ENCODE measurements around the gene SLC9A3. TPM values are rescaled to one million over a fixed set of nuclear protein-coding genes. Genes with fewer than 3 reads are reported as not detected.

The SLC9A3 gene
- total RNA-seq, 1 experiment from 2014 or later: 0.85 TPM

GRCh38 chr5:427415-428087 lies 96.7 kb downstream of the SLC9A3 start:
- Histone ChIP-seq H3K27ac (ENCODE audit: insufficient read length, low read depth, low read length) (no peak overlapping the region), H3K4me1 (ENCODE audit: insufficient read depth, low read length) (no peaks in the 10 kb centered on the region), H3K14ac (ENCODE audit: insufficient read depth, low read length) (no peak overlapping the region), H2BK20ac (ENCODE audit: low read depth, low read length, poor library complexity, severe bottlenecking) (no peak overlapping the region), H3K9ac (ENCODE audit: extremely low read depth, insufficient read length, low read length) (no peak overlapping the region), H2BK120ac (ENCODE audit: low read depth, low read length, poor library complexity, severe bottlenecking) (no peak overlapping the region), H2BK15ac (ENCODE audit: low read depth, low read length) (no peak overlapping the region), H3K9me3 (ENCODE audit: control insufficient read depth, low read depth, low read length) (no peaks in the 10 kb centered on the region), H3K23me2 (ENCODE audit: insufficient read length, low read depth, low read length, poor library complexity, severe bottlenecking) (no peaks in the 10 kb centered on the region), H3K23ac (ENCODE audit: insufficient read length, low read depth, low read length) (no peak overlapping the region), H2AFZ (ENCODE audit: low read length) (no peak overlapping the region), H4K8ac (replicated peaks; ENCODE audit: insufficient read length, low read depth, low read length) (no peak overlapping the region), H3K27me3 (ENCODE audit: insufficient read depth, low read length) (no peaks in the 10 kb centered on the region), H4K91ac (ENCODE audit: insufficient read length, low read depth, low read length) (no peak overlapping the region), H2AK5ac (ENCODE audit: insufficient read length, low read length) (no peak overlapping the region), H4K20me1 (ENCODE audit: control insufficient read depth, insufficient read depth, insufficient read length) (no peaks in the 10 kb centered on the region), H3K4me2 (ENCODE audit: insufficient read depth, insufficient read length, low read length) (no peak overlapping the region), H3K56ac (ENCODE audit: insufficient read length, low read depth, low read length) (no peak overlapping the region), H3K79me1 (ENCODE audit: insufficient read depth, low read depth, low read length, poor library complexity, severe bottlenecking) (no peaks in the 10 kb centered on the region), H2BK5ac (ENCODE audit: insufficient read length, low read length) (no peak overlapping the region), H3K79me2 (ENCODE audit: insufficient read depth, low read length) (no peaks in the 10 kb centered on the region), H4K5ac (ENCODE audit: insufficient read length, low read depth, low read length) (no peak overlapping the region), H3K4ac (ENCODE audit: low read depth, low read length) (no peak overlapping the region), H3T11ph (ENCODE audit: low read length) (no peak overlapping the region), H3K18ac (ENCODE audit: insufficient read length, low read depth, low read length) (no peak overlapping the region), H2BK12ac (ENCODE audit: insufficient read length, low read depth, low read length) (no peak overlapping the region)
- H3K36me3 Mint-ChIP-seq (ENCODE audit: insufficient read depth in 1 of 3, low read depth in 3 of 3): peaks cover 0 to 4% (median 0%) of the 10 kb centered on the region in 3 experiments; a peak in 3 of 7 replicates
- DNase-seq: no peak
- peaks cover 6 to 8% of the 10 kb centered on the region in 2 experiments; a peak in 2 of 5 replicates for H3K9me3 Mint-ChIP-seq
- peaks cover 7% of the 10 kb centered on the region for H3K27me3 Mint-ChIP-seq (ENCODE audit: low read depth)
- no CpG with 5 or more reads among the region's 39 CpGs for WGBS (ENCODE audit: extremely low coverage, insufficient read length, low lambda C conversion rate)
- peaks cover 3 to 7% of the 10 kb centered on the region in 2 experiments; a peak in 3 of 4 replicates for H3K4me1 Mint-ChIP-seq
- peak overlapping the region in 1 of 3 experiments; percentile 44; a peak in 1 of 7 replicates for H3K27ac Mint-ChIP-seq
- no peak overlapping the region for H3K4me3 Mint-ChIP-seq
- TF ChIP-seq CTCF (conservative IDR thresholded peaks at IDR 0.05): no peak

Data from H9 (cell line).